ENCODE results near the gene SNX25.

DNA sequence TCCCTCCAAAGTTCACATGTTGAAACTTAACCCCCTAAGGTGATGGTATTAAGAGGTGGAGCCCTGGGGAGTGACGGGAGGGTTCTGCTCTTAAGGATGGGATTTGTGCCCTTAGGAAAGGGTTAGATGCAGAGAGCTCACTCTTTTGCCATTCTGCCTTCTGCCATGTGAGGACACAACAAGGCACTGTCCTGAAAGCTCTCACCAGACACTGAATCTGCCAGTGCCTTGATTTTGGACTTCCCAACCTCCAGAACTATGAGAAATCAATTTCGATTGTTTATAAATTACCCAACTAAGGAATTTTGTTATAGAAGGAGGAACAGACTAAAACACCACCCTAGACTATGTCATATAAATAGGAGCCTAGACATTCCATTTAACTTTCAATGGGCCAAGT lies 174.7 kb downstream of the SNX25 start:
- TF ChIP-seq, protein P1, sequence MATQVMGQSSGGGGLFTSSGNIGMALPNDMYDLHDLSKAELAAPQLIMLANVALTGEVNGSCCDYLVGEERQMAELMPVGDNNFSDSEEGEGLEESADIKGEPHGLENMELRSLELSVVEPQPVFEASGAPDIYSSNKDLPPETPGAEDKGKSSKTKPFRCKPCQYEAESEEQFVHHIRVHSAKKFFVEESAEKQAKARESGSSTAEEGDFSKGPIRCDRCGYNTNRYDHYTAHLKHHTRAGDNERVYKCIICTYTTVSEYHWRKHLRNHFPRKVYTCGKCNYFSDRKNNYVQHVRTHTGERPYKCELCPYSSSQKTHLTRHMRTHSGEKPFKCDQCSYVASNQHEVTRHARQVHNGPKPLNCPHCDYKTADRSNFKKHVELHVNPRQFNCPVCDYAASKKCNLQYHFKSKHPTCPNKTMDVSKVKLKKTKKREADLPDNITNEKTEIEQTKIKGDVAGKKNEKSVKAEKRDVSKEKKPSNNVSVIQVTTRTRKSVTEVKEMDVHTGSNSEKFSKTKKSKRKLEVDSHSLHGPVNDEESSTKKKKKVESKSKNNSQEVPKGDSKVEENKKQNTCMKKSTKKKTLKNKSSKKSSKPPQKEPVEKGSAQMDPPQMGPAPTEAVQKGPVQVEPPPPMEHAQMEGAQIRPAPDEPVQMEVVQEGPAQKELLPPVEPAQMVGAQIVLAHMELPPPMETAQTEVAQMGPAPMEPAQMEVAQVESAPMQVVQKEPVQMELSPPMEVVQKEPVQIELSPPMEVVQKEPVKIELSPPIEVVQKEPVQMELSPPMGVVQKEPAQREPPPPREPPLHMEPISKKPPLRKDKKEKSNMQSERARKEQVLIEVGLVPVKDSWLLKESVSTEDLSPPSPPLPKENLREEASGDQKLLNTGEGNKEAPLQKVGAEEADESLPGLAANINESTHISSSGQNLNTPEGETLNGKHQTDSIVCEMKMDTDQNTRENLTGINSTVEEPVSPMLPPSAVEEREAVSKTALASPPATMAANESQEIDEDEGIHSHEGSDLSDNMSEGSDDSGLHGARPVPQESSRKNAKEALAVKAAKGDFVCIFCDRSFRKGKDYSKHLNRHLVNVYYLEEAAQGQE (IDR thresholded peaks at IDR 0.05), result no peak
- TF ChIP-seq JUND (IDR thresholded peaks at IDR 0.05) (no peak), RAD21 (IDR thresholded peaks at IDR 0.05) (no peak), YY1 (IDR thresholded peaks at IDR 0.05) (no peak), SP1 (IDR thresholded peaks at IDR 0.05) (no peak), HNF4G (IDR thresholded peaks at IDR 0.05) (no peak), ZBTB33 (IDR thresholded peaks at IDR 0.05) (no peak), ATF3 (IDR thresholded peaks at IDR 0.05) (no peak), TAF1 (conservative IDR thresholded peaks at IDR 0.05) (no peak), EGR1 (IDR thresholded peaks at IDR 0.05; ENCODE audit: low read depth in 2 of 2) (no peak), RXRA (IDR thresholded peaks at IDR 0.05) (no peak)
- TF ChIP-seq, protein P2, sequence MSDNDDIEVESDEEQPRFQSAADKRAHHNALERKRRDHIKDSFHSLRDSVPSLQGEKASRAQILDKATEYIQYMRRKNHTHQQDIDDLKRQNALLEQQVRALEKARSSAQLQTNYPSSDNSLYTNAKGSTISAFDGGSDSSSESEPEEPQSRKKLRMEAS (IDR thresholded peaks at IDR 0.05), result no peak
- TF ChIP-seq, protein P3, sequence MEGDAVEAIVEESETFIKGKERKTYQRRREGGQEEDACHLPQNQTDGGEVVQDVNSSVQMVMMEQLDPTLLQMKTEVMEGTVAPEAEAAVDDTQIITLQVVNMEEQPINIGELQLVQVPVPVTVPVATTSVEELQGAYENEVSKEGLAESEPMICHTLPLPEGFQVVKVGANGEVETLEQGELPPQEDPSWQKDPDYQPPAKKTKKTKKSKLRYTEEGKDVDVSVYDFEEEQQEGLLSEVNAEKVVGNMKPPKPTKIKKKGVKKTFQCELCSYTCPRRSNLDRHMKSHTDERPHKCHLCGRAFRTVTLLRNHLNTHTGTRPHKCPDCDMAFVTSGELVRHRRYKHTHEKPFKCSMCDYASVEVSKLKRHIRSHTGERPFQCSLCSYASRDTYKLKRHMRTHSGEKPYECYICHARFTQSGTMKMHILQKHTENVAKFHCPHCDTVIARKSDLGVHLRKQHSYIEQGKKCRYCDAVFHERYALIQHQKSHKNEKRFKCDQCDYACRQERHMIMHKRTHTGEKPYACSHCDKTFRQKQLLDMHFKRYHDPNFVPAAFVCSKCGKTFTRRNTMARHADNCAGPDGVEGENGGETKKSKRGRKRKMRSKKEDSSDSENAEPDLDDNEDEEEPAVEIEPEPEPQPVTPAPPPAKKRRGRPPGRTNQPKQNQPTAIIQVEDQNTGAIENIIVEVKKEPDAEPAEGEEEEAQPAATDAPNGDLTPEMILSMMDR (IDR thresholded peaks at IDR 0.05; ENCODE audit: low read depth, low read length, missing input control), result no peak

Data from liver (tissue), 3 donors.